CD4-positive, alpha-beta T cell treated with Interleukin-6 for 4 hours (primary cell): ENCODE measurements around the gene HOOK2.

Experiments used
- DNase-seq: peaks from one replicate; pipeline ENCODE4 v3.0.0-alpha.2; 2020; ENCODE audit warnings: mixed read lengths

HOOK2 gene

DNA sequence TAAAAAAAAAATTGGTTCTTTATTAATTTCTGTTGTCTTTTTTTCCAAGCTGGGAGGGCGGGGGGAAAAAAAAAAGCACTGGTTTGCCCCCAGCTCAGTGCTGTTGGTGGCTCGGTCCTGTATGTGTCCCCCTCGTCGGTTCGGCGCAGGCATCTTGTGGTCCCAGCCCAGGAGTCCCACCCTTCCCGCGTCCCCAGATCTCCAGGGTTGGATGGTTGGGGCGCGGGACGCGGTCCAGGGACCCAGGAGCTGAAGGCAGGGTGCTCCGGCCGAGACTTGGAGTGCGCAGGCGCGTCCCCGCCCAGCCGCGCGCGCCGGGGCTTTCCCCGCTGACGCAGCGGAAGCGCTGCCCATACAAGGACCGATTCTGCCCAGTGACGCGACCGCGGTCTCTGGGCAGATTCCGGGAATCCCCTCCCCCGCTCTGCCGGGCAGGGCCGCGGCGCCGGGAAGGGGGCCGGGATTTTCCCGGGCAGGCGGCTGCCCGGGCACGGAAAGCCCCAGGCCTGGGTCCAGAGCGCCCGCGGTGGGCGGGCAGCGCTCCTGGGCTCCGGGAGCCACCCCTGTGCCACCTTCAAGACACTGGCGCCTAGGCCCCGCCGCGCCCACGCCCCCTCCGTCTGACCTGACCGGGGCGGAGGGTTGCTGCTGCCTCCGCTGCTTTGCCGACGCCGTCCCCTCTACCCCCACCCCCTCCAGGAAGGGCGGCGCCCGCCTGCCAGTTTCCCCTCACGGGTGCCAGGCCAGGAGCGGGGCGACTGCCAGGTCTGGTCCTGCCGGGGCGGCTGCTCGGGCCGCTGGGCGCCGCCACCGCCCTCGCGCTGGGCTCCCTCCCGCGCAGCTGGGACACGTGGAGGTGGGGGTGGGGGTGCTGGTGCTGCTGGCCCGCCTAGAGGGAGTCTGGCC lies 18.2 kb upstream of the HOOK2 start:
- peak; percentile 95 for DNase-seq

DNA sequence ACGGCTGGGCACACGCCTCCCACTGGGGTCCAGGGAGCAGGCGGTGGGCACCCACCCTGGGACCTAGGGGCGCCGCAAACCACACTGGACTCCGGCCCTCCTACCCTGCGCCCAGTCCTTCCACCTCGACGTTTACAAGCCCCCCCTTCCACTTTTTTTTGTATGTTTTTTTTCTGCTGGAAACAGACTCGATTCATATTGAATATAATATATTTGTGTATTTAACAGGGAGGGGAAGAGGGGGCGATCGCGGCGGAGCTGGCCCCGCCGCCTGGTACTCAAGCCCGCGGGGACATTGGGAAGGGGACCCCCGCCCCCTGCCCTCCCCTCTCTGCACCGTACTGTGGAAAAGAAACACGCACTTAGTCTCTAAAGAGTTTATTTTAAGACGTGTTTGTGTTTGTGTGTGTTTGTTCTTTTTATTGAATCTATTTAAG lies 17.5 kb upstream of the HOOK2 start:
- no peak for DNase-seq

DNA sequence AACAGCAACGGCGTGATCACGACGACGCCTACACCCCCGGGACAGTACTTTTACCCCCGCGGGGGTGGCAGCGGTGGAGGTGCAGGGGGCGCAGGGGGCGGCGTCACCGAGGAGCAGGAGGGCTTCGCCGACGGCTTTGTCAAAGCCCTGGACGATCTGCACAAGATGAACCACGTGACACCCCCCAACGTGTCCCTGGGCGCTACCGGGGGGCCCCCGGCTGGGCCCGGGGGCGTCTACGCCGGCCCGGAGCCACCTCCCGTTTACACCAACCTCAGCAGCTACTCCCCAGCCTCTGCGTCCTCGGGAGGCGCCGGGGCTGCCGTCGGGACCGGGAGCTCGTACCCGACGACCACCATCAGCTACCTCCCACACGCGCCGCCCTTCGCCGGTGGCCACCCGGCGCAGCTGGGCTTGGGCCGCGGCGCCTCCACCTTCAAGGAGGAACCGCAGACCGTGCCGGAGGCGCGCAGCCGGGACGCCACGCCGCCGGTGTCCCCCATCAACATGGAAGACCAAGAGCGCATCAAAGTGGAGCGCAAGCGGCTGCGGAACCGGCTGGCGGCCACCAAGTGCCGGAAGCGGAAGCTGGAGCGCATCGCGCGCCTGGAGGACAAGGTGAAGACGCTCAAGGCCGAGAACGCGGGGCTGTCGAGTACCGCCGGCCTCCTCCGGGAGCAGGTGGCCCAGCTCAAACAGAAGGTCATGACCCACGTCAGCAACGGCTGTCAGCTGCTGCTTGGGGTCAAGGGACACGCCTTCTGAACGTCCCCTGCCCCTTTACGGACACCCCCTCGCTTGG lies 16.9 kb upstream of the HOOK2 start:
- peak; percentile 84 for DNase-seq

DNA sequence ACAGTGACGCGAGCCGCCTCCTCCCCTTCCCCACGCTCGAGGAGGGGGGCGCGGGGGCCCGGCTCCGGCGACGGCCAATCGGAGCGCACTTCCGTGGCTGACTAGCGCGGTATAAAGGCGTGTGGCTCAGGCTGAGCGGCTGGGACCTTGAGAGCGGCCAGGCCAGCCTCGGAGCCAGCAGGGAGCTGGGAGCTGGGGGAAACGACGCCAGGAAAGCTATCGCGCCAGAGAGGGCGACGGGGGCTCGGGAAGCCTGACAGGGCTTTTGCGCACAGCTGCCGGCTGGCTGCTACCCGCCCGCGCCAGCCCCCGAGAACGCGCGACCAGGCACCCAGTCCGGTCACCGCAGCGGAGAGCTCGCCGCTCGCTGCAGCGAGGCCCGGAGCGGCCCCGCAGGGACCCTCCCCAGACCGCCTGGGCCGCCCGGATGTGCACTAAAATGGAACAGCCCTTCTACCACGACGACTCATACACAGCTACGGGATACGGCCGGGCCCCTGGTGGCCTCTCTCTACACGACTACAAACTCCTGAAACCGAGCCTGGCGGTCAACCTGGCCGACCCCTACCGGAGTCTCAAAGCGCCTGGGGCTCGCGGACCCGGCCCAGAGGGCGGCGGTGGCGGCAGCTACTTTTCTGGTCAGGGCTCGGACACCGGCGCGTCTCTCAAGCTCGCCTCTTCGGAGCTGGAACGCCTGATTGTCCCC lies 16.1 kb upstream of the HOOK2 start, which contains the start of gene JUNB:
Gene JUNB, plus strand, starts transcription at position 142 of the 706 bp plus-strand sequence. Its CDS starts 286 bp downstream, at position 428.
- DNase-seq, result peak; percentile 98

DNA sequence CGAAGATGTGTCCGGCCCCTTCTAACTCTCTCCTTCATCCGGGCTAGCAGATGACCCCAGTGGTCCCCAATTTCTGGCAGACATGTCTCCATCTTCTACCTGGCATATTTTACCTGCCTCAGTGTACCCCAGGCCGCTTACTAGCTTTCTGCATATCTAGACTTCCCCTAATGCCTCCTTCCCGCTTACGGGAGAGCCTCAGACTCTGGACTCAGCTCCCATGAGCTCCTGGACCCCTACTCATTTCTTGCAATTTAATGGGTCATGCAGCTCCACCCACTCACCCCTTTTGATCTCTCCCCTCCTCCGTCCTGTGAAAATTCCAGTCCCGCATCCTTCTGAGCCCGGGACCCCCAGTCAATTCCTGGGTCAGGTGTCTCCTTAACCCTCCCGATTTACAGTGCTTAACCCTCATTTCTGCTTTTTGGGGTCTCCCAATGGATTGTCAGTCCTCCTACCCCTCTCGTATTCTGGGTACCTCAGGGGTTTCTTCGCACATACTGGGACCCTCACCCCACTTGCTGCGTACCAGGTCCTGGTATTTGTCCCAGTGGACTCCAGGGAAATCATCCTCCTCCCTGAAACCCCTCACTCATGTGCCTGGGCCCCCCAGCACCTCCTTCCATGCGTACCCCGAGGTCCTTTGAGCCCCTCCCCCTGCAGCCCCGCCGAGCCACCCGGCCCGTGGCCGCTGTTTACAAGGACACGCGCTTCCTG lies 15.4 kb upstream of the HOOK2 start:
- DNase-seq, result peak; percentile 19

DNA sequence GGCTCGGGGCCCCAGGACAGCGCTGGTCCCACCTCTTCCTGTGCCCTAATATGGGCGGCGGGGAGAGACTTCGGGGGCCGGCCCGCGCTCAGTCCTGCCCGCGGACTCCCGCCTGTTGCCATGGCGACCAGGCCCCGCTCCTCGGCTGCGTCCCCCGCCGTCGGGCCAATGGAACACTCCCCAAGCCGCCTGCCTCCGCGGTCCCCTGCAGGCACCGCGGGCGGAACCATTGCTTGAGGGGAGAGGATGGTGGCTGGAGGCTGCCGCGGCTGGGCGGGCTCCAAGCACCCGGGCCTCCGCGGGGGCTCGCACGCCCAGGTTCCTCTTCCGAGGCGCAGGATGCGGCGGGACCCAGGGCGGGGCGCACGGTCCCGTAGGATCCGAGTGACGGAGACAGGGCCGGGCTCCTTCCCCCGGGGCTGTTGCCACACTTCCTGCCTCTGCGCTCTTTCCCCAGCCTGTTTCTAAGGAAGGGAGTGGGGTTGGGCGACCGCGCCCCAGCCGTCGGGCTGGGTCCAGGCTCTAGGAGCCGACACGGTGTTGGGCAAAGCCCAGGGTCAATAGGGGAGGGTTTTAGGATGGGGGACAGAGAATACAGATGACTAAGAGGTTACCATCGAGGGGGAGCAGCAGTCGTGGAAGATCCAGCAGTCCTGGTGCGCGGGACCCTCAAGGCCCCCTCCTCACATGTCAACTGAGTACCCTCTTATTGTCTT lies 14.7 kb upstream of the HOOK2 start:
- DNase-seq, result peak; percentile 89

DNA sequence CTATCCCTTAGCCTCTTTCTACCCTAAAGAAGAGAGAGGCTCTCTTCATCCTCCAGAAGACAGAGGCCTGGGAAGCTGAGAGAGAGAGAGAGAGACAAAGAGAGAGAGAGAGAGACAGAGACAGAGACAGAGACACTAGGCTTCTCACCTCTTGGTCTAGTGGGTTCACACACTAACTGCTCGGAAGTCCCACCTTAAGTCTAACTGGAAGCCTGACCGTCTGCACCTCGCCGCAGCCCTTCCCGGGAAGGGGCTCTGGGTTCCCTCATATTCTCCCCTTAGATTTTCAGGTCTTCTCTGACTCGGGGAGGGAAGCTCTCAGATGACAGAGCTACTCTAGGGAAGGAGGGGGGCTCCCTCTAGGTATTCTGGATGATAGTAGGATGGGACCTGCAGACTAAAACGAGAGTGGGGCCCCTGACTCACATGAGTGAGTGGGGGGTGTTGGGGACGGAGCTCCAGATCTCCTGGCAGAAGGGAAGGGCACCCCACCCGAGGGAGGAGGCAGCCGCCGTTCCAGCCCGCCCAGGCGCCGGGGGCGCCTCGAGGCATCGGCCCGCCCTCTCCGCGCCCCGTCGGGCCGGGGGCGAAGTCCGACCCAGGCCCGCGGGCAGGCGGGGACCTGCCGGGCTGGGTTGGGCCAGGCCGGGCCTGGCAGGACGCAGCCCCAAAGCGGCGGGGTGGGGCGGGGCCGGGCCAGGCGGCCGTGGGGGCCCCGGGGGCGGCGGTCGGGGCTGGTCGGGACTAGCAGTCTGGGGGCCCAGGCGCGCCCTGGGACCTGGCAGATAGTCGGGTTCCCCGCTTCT lies 13.9 kb upstream of the HOOK2 start:
- DNase-seq, result no peak

DNA sequence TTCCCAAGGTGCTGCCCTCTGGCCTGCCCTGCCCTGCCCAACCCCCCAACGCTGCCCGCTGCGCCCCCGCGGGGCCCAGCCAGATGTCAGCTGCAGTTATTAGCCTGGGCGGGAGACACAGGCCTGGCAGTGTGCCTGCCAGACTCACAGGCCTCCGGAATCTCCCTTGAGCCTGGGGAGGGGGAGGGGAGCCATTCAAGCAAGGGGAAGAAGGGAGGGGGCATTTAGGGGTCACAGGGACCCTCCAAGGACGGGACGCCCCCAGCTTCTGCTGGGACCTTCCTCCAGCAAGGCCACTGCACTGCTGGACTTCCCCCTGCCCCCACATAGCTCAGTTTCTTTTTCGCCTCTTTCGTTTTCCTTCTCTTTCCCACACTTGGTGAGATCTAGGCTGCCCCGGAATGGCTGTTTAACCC lies 13.3 kb upstream of the HOOK2 start:
- peak; percentile 28 for DNase-seq

DNA sequence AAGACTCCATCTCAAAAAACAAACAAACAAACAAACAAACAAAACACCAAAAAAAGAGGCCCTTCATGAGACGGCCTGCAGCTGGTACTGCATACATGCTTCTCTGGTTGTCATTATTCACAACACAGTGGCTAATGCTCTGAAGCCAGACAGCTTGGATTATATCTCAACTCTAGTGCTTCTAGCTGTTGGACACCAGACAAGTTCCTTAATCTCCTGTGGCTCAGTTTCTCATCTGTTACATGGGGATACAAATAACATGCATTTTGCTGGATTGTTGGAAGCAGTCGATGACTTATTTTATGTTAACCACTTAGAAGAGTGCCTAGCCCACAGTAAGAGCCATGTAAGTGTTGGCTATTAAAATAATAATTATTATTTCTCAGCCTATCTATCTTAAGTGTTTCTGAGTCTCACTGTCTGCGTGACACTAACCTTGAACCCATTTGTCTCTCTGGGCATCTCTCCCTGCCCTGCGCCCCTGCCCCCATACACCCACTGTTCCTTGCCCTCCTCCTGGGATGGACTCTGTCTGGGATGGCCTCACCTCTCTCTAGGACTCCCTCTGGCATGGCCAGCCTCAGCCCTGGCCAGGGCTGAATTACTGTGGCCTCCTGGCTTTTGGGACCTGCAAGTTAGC lies 12.8 kb upstream of the HOOK2 start:
- DNase-seq, result no peak

DNA sequence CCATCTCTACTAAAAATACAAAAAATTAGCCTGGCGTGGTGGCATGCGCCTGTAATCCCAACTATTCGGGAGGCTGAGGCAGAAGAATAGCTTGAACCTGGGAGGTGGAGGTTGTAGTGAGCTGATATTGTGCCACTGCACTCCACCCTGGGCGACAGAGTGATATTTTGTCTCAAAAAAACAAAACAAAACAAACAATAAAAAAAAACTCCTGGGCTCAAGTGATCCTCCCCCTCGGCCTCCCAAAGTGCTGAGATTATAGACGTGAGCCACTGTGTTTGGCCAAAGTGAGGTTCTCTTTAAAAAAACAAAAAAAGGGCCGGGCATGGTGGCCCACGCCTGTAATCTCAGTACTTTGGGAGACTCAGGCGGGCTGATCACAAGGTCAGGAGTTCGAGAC lies 12.1 kb upstream of the HOOK2 start:
- no peak for DNase-seq

DNA sequence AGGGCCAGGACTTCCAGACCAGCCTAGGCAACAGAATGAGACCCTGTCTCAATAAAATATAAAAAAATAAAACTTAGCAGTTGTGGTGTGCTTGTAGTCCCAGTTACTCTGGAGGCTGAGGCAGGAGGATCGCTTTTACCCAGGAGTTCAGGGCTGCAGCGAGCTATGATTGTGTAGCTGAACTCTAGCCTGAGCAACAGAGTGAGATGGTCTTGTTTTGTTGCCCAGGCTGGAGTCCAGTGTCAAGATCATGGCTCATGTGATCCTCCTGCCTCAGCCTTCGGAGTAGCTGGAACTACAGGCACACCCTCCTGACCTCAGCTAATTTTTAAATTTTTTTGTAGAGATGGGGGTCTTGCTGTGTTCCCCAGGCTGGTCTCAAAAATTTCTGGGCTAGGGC lies 11.6 kb upstream of the HOOK2 start:
- no peak for DNase-seq

DNA sequence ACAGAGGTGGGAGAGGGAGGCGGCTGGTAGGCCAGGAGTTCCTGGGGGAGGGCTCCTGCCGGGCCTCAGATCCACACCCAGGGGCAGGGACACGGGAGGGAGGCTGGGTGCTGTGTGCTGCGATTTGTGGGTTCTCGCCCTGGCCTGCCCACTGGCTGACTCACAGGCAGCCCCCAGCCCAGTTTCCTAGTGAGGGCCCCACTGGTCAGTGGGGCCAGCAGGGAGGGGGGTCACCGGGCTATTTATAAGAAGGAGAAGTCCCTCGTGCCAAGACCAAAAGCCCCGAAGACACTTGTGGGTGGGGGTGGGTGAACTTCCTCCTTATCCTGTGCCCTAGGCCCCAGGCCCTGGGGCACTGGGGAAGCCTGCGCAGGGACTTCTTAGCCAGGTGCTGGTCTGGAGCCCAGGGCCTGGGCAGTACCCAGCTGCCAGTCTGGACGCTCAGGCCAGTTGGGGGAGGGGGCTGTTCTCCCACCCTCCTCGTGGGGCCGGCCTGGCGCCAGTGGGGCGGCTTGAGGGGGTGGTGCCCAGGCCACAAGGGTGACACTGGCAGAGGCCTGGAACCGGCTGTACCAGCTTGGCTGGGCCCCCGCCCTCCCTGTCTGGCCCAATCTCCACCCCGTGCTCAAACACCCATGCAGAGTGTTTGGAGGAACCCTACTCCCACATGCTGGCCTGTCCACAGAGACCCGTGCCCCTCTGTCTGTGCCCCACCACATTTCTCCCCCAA lies 11.0 kb upstream of the HOOK2 start:
- DNase-seq, result peak; percentile 24

DNA sequence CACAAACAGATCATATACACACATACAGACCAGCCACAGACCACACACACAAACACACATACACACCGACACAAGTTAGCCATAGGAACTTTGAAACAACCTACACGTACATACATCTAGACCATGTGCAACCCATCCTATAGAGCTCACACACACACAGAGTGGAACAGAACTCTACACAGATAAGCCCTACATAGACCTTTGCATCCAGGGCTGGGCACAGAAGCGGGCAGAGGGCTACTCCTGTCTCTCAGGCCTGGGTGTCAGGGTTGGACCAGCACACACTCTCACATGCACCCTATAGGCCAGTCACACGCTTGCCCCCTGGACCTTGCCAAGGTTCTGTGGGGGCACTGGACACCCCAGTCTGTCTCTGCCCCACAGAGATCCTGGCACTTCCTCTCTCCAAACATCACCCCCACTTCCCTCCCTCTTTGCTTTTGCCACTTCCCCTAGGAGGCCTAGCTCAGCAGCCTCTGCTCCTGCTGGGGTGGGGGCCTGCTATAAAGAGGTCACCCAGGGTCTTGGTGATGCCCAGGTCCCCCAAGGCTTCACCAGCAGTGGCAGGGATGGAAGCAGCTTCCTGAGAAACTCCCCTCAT lies 10.2 kb upstream of the HOOK2 start:
- no peak for DNase-seq

DNA sequence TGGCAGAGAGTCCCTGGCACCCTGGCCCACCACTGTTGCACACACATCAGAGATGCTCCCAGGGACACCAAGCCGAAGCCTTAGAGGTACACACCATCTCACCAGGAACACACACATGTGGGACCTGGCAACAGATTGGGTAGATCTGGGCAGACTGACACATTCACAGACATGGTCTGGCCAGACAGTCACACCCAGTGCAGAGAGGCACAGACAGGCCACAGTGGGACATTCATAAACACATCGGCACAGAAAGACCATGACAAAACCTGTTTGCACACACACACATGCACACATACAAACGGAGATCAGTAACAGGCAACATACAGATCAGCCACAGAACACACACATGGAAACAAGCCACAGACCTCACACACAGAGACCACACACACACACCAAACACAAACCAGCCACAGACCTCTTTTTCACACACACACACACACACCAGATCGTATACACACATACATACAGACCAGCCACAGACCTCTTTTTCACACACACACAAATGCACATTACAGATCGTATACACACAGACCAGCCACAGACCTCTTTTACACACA lies 9.6 kb upstream of the HOOK2 start:
- DNase-seq, result peak; percentile 14

DNA sequence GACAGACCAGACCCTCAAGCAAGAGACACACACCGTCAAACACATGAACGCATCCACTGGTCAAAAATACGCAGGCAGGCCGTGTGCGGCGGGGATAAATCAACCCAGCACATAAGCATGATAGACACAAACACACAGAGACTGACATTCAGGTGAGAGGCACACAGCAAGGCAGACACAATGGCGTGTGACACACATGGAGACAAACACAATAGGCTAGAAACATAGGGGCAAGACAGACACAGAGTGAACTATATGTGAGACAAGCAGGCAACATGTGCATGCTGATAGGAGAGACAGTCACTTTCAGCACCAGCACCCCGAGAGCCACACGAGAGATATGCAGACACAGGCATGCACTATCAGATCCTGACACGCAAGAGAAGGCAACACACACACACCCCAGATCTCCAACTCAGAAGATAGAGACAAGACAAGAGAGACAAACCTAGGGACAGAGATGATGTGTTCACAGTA lies 9.1 kb upstream of the HOOK2 start:
- peak; percentile 26 for DNase-seq

DNA sequence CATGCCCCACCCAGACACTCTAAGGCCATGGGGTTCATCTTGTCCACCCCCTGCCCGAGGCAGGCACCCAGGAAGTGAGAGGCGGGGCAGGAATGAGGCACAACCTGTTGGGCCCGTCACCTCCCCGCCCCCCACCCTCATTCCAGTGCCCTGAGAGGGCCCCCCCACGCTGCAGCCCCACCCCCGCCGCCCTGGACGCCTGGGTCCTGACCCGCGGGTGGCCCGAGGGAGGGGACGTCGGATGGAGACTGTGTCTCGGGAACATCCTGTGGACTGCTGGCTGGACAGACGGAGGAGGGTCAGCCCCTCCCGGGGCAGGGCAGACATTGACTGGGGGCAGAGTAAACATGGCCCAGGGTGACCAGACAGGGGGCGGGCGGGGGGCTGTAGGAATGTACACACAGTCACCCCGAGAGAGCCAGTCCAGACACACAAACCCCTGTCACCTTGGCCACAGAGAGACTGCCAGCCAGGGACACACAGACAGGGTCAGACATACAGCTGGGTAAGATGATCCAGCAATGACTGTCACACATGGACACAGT lies 8.6 kb upstream of the HOOK2 start:
- peak; percentile 25 for DNase-seq

DNA sequence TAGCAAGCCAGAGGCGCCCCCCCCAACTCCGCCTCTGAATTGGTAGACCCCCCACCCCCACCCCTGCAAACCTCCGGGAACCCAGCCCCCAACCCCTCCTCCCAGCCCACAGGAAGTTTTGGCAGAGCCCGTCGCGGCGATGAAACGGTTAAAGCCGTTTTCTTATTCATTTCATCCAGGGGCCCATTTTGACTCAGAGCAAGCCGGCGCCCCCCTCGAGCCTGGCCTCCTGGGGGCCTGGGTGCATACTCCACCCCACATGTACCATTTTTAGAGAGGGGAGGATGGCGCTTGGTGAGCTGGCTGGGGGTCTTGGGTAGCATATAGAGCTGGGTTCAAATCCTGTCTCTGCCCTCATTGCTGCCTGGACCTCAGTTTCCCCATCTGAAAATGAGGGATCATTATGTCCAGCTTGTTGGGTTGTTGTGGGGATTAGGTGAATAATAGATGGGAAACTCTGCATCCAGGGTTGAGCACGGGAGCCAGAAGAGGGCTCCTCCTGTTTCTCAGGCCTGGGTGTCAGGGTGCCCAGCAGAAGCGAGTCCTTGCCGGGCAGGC lies 8.0 kb upstream of the HOOK2 start:
- DNase-seq, result peak; percentile 48
